ENCODE data around the gene NFATC3.

Gene NFATC3

DNA sequence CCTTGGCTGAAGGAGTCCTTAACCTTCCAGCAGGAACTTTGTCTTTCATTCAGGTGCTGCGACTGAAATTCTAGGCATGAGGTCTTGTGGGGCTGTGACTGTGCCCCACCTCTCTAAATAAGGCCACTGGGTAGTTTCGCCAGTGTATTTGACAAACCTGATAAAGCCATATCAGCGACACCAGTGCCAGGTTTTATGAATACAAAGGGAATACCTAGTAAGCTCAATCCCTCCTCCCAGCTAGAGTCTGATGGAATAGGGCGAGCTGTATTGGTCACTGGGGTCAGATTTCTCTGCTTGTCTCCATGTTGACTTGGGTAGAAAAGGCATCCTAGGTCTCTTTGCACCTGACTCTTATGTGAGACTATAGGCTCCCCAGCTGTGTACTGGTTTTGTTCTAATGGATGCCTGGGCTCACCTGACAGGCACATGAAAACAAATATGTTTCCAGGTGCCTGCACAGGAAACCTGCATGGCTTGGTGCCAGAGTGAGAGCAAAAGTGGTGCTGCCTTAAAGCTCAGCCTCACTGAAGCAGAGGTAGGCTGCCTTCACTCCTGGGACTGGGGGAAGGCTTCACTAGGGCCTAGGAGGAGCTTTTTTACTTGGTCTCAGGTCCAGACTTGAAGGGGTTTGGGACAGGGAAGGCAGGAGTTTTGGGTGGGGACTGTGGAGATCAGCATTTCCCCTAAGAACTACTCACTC is 187.5 kb downstream of the NFATC3 start:
- no peak for DNase-seq (ENCODE audit: low spot score)

DNA sequence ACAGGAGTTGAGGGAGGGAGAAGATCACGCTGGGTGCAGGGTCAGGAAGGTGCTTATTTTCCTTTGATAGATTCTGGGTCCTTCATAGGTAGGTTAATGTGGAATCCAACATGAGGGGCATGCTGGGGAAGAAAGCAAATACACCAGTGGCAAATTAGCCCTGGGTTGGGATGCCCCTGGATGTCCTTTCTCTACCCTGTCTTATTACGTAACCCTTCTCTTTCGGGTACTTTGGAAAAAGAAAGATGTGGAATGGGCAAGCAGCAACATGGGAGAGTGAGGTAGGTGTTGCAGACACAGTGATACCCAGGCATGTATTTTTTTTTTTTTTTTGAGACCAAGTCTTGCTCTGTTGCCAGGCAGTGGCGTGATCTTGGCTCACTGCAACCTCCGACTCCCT is 188.3 kb downstream of the NFATC3 start:
- no peak for DNase-seq (ENCODE audit: low spot score)

DNA sequence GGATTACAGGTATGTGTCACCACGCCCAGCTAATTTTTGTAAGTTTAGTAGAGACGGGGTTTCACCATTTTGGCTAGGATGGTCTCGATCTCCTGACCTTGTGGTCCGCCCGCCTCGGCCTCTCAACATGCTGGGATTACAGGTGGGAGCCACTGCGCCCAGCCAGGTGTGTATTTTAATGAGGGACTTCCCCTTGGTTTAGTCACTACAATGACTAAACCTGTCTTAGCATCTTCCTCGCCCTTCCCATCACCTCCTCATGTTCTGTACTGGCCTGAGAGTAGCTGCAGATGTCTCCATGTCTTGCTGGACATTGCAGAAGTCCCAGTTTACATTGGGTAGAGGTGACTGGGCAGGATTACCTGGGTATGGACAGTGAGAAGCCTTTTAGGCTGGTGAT is 188.7 kb downstream of the NFATC3 start:
- DNase-seq (ENCODE audit: low spot score), result no peak

DNA sequence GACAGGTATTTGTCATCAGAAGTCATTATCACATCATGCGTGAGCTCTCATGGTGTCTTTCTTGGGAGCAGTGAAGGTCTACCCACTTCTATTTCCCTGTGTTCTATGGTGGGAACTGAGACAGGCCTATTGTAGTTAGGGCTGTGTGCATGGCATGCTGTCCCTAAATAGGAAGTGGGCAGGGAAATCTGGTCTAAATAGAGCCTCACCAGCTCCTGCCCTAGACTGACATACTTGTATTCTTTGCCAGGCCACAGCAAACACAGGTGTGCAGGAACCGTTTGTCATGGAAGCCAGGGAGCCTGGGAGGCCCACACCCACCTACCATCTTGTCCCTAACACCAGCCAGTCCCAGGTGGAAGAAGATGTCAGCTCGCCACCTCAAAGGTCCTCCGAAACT is 189.3 kb downstream of the NFATC3 start:
- DNase-seq (ENCODE audit: low spot score), result no peak

DNA sequence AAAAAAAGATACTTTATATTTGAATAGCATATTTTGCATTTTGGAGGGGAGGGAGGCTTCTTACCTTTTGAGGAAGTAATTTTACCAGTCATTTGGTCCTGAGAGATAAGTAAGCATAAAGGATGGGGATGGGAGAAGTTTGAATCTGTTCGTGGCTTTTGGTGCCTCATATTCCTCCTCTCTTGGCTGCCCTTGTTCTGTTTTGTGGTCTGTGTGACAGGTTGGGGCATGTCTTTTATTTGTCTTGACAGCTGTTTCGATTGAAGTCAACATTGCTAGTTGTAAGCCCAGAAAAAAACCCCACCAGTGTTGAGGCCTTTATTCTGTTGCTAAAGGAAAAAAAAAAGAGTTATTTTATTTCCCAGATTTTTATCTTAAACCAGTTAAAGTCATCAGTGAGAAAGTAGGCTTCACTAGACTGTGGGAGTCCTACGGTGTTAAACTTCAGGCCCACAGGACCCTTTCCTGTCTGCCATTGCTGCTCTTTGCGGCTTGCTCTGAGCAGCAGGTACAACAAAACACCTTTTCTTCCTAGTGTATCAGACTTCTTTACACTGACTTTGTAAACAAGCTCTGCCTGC is 190.5 kb downstream of the NFATC3 start:
- no peak for DNase-seq (ENCODE audit: low spot score)

DNA sequence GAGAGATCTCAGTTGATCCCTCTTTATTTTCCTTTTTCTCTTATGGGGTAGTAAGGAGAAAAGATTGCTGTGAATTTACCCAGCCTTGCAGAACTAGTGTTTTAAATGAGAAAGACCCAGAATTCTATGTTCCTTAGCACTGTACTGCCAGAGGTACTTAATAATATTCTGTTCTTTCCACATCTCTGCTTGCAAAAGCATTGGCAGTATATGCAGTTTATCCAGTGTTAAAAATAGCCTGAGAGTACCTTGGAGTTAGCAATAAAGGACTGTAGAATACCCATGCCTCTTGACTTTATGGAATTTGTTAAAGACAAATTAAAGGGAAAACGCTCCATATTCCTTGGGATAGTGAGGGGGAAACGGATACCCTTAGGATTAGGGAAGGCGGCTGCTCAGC is 191.1 kb downstream of the NFATC3 start:
- DNase-seq (ENCODE audit: low spot score), result no peak

Small RNAs within 50 kb of the gene (small RNA-seq; reads per million reads assigned to genes)
- gene RF00019 (0 reads per million in 2 experiments), gene RF00554 (0 reads per million in 2 experiments)
